SJCRH30 (cell line): ENCODE results near the gene CACNB2. TPM values are rescaled to one million over a fixed set of nuclear protein-coding genes. Genes with fewer than 3 reads are reported as not detected.

ENCODE experiments used
- DNase-seq, 2 experiments: peaks; one replicate each; pipeline ENCODE4 v3.0.0-alpha.2; 2015 to 2020
- H3K27ac ChIP-seq: fragments of 250-450 bp; sonication (Bioruptor Pico); 2 replicates; pipeline ENCODE4 v1.5.1; 2020; ENCODE audit warnings: mild to moderate bottlenecking, moderate library complexity
- H3K27me3 ChIP-seq: fragments of 250-450 bp; sonication (Bioruptor Pico); 2 replicates; pipeline ENCODE4 v1.5.1; 2020; ENCODE audit warnings: mild to moderate bottlenecking, moderate library complexity
- H3K36me3 ChIP-seq: fragments of 250-450 bp; sonication (Bioruptor Pico); 2 replicates; pipeline ENCODE4 v1.5.1; 2020; ENCODE audit warnings: mild to moderate bottlenecking, moderate library complexity
- H3K4me1 ChIP-seq: fragments of 250-450 bp; sonication (Bioruptor Pico); 2 replicates; pipeline ENCODE4 v1.5.1; 2020; ENCODE audit warnings: mild to moderate bottlenecking, moderate library complexity
- H3K4me3 ChIP-seq: fragments of 250-450 bp; sonication (Bioruptor Pico); 2 replicates; pipeline ENCODE4 v1.5.1; 2020; ENCODE audit warnings: mild to moderate bottlenecking, moderate library complexity
- H3K9me3 ChIP-seq: fragments of 250-450 bp; sonication (Bioruptor Pico); replicated peaks from 2 replicates; pipeline ENCODE4 v1.5.1; 2020; ENCODE audit warnings: mild to moderate bottlenecking, moderate library complexity
- total RNA-seq: library from RNA; depleted of rRNA; stranded (reverse); fragments of >200 nt; shearing (Covaris generic); gene quantifications from 2 replicates; pipeline ENCODE4 v1.2.3, GENCODE V29; 2014

CACNB2 gene
- total RNA-seq, 1 experiment from 2014 or later, result 0.04 TPM

GRCh38 chr10:18367840-18368239 is 227.6 kb downstream of the CACNB2 start:
- H3K36me3 ChIP-seq, result no peaks in the 10 kb centered on the region
- no peaks in the 10 kb centered on the region for H3K4me1 ChIP-seq
- H3K9me3 ChIP-seq, result no peaks in the 10 kb centered on the region
- no peak for DNase-seq
- H3K27ac ChIP-seq, result no peak overlapping the region
- H3K4me3 ChIP-seq, result no peak overlapping the region
- no peaks in the 10 kb centered on the region for H3K27me3 ChIP-seq

DNA sequence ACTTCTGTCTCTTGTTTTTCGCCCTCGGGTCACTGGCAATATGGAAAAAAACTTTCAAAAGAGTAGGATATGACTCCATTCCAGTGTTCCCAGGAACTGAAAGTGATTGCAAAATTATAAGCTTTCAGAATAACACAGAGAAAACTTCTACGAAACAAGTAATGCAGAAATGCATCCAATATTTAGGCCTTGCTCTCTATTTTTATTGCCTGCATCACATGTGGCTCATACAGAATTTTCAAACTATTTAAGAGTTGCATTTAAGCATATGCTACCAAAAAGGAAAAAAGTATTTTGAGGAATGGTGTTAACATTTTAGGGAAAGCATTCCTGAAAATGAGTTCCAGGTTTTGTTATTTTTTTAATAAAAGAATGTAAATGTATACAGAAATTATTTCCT is 228.0 kb downstream of the CACNB2 start:
- no peaks in the 10 kb centered on the region for H3K27me3 ChIP-seq
- H3K27ac ChIP-seq, result no peak overlapping the region
- H3K4me3 ChIP-seq, result no peak overlapping the region
- H3K36me3 ChIP-seq, result no peaks in the 10 kb centered on the region
- no peak for DNase-seq
- no peaks in the 10 kb centered on the region for H3K9me3 ChIP-seq
- no peaks in the 10 kb centered on the region for H3K4me1 ChIP-seq

- H3K9me3 ChIP-seq, result no peaks in the 10 kb centered on the region
- no peaks in the 10 kb centered on the region for H3K4me1 ChIP-seq
- H3K27me3 ChIP-seq, result no peaks in the 10 kb centered on the region
- no peaks in the 10 kb centered on the region for H3K36me3 ChIP-seq
- DNase-seq, result no peak
- H3K4me3 ChIP-seq, result no peak overlapping the region
- no peak overlapping the region for H3K27ac ChIP-seq
Observed at GRCh38 chr10:18368682-18369081, 228.5 kb downstream of the CACNB2 start.

DNA sequence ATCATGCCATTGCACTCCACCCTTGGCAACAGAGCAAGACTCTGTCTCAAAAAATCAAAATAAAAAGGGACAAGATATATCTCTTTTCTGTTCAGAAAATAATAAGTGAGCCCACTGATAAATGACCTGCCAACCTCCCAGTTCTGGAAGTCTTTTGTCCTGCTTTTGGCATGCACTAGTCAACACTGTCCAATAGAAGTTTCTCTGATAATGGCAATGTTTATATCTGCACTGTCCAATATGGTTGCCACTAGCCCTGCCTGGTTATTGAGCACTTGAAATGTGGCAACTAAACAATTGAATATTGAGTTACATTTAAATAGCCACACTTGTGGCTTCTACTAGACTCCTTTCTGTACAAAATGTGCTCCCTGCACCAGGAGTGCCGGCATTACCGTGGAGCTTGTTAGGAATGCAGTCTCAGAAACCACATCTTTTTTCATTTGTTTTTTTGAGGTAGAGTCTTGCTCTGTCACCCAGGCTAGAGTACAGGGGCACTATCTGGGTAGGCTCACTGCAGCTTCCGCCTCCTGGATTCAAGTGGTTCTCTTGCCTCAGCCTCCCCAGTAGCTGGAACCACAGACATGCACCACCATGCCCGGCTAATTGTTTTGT is 229.7 kb downstream of the CACNB2 start:
- Histone ChIP-seq H3K27me3 (no peaks in the 10 kb centered on the region), H3K9me3 (no peaks in the 10 kb centered on the region), H3K4me3 (no peak overlapping the region), H3K27ac (no peak overlapping the region), H3K4me1 (no peaks in the 10 kb centered on the region), H3K36me3 (no peaks in the 10 kb centered on the region)
- DNase-seq, result no peak

DNA sequence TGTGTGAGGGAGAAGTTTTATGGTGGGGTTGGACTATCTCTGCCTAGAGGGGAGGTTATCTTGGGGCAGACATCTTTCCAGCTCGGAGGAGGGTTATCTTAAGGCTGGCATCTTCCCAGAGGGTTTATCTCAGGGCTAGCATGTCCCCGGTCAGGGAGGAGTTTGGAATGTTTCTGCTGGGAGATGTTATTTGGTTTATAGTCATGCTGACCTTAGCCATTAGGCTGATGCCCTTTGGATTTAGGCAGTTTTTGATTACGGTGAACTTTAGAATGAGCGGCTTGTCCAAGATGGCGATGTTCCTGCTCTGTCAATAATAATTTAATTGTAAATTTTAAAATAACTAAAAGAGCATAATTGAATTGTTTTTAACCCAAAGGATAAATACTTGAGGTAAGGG is 236.4 kb downstream of the CACNB2 start:
- H3K27ac ChIP-seq, result no peak overlapping the region
- H3K9me3 ChIP-seq, result no peaks in the 10 kb centered on the region
- H3K4me1 ChIP-seq, result no peaks in the 10 kb centered on the region
- no peaks in the 10 kb centered on the region for H3K27me3 ChIP-seq
- H3K4me3 ChIP-seq, result no peak overlapping the region
- DNase-seq, result no peak
- H3K36me3 ChIP-seq, result no peaks in the 10 kb centered on the region

DNA sequence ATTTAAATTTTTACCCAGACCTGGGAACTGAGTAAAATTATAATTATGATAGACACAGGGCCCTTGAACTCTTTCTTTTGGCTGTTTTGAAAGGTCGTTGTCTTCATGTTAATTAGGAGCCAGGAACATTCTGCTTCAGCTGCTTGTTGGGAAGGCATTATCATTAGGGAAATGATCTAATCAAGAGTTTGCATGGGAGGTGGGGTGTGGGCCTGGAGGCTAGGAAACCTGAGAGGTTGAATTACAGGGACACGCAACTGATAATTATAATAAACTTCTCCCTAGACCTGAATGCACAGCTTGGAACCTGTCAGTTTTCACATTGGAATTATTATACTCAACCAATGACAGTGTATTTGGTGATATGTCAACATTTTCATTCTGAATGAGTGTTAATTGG is 237.7 kb downstream of the CACNB2 start:
- Histone ChIP-seq H3K36me3 (no peaks in the 10 kb centered on the region), H3K4me3 (no peak overlapping the region), H3K4me1 (no peaks in the 10 kb centered on the region), H3K27me3 (no peaks in the 10 kb centered on the region), H3K27ac (no peak overlapping the region), H3K9me3 (no peaks in the 10 kb centered on the region)
- no peak for DNase-seq

DNA sequence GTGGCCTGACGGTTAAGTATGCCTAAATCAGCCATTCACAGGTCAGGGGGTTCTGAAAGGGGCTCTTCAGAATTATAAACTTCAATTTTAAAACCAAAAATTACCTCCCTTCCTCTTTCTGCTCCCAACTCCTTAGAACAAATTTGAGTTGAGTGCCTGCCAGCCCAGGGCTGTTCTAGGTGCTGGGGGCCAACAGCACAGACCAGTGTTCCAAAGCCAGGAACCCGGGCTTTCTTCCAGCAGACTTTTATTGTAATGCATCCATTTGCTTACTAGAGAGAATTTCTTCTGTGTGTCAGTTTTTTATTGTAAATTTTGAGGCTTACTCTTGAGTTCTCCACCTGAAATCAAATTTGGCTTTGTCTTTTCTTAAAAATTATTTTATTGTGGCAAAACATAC is 238.5 kb downstream of the CACNB2 start:
- DNase-seq, result no peak
- Histone ChIP-seq H3K9me3 (no peaks in the 10 kb centered on the region), H3K4me1 (no peaks in the 10 kb centered on the region), H3K27ac (no peak overlapping the region), H3K27me3 (no peaks in the 10 kb centered on the region), H3K36me3 (no peaks in the 10 kb centered on the region), H3K4me3 (no peak overlapping the region)

DNA sequence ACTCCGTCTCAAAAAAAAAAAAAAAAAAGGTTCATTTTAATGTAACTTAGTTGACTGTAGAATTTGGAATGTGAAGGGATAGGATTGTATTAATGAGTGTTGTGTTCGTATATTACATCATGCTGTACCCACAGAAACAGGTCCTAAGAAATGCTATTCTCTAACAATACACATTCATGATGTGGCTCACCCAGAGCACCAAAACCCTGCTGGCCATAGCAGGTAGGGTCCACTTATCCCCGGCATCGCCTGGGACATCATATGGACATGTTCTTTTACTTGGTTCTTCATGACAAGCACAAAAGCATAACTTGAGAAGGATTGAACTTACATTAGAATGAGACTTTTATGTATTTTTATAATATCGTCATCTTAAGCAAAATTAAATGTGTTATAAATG is 241.5 kb downstream of the CACNB2 start:
- H3K9me3 ChIP-seq, result no peaks in the 10 kb centered on the region

GRCh38 chr10:18397906-18398305 is 257.7 kb downstream of the CACNB2 start:
- no peaks in the 10 kb centered on the region for H3K27me3 ChIP-seq

More for the DNA sequence above, 241.5 kb downstream of the CACNB2 start:
- H3K4me1 ChIP-seq, result no peaks in the 10 kb centered on the region
- no peak overlapping the region for H3K27ac ChIP-seq
- H3K4me3 ChIP-seq, result no peak overlapping the region
- H3K27me3 ChIP-seq, result no peaks in the 10 kb centered on the region
- no peak for DNase-seq
- H3K36me3 ChIP-seq, result no peaks in the 10 kb centered on the region

GRCh38 chr10:18399158-18399557 is 258.9 kb downstream of the CACNB2 start:
- H3K4me3 ChIP-seq, result no peak overlapping the region
- no peaks in the 10 kb centered on the region for H3K9me3 ChIP-seq
- H3K4me1 ChIP-seq, result no peaks in the 10 kb centered on the region
- H3K27ac ChIP-seq, result no peak overlapping the region
- H3K36me3 ChIP-seq, result no peaks in the 10 kb centered on the region
- H3K27me3 ChIP-seq, result no peaks in the 10 kb centered on the region
- no peak for DNase-seq

More at GRCh38 chr10:18397906-18398305, 257.7 kb downstream of the CACNB2 start:
- DNase-seq, result no peak
- no peaks in the 10 kb centered on the region for H3K4me1 ChIP-seq
- H3K27ac ChIP-seq, result no peak overlapping the region
- H3K9me3 ChIP-seq, result no peaks in the 10 kb centered on the region
- no peak overlapping the region for H3K4me3 ChIP-seq
- H3K36me3 ChIP-seq, result no peaks in the 10 kb centered on the region

- Histone ChIP-seq H3K27me3 (no peaks in the 10 kb centered on the region), H3K27ac (no peak overlapping the region), H3K4me3 (no peak overlapping the region), H3K9me3 (no peaks in the 10 kb centered on the region), H3K36me3 (no peaks in the 10 kb centered on the region), H3K4me1 (no peaks in the 10 kb centered on the region)
- DNase-seq, result peak in 1 of 2 experiments; percentile 1
Observed at GRCh38 chr10:18400201-18400905, 260.1 kb downstream of the CACNB2 start.

GRCh38 chr10:18400906-18401245 is 260.7 kb downstream of the CACNB2 start:
- H3K27me3 ChIP-seq, result no peaks in the 10 kb centered on the region
- no peak overlapping the region for H3K4me3 ChIP-seq
- H3K27ac ChIP-seq, result no peak overlapping the region
- no peaks in the 10 kb centered on the region for H3K4me1 ChIP-seq
- no peak for DNase-seq
- no peaks in the 10 kb centered on the region for H3K36me3 ChIP-seq
- H3K9me3 ChIP-seq, result no peaks in the 10 kb centered on the region

DNA sequence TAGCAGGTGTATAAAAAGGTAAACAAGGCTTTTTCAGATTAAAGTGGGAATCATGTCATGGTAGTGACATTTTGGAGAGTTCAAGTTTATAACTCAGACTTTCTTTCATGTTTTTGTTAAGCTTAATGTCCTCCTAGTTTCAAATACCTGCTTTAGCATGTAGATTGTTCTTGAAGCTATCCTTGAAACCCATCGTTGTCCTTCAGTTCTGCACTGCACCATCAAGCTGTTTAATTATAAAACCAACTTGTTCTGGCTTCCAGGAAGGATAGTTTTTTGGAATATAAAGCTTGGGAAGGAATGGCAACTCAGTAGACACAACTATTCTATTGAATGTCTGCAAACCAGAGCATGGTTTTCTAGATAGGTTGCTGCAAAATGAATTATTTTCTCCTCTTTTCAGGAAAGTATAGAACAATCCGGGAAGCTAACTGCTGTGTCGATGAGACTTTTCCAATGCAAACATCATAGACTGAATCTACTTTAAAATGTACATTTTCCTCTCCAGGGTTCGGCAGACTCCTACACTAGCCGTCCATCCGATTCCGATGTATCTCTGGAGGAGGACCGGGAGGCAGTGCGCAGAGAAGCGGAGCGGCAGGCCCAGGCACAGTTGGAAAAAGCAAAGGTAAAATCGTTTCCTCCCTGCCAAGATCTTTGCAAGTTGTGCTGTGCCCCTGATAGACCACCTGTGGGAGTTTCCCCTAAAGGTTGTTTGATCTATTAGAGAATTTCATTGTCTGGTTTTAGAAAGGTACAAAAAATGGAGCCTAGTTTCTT is 261.4 kb downstream of the CACNB2 start:
- no peaks in the 10 kb centered on the region for H3K4me1 ChIP-seq
- no peak overlapping the region for H3K27ac ChIP-seq
- H3K4me3 ChIP-seq, result no peak overlapping the region
- H3K36me3 ChIP-seq, result no peaks in the 10 kb centered on the region
- no peaks in the 10 kb centered on the region for H3K27me3 ChIP-seq
- no peak for DNase-seq
- no peaks in the 10 kb centered on the region for H3K9me3 ChIP-seq

GRCh38 chr10:18402853-18403252 is 262.6 kb downstream of the CACNB2 start:
- no peaks in the 10 kb centered on the region for H3K27me3 ChIP-seq
- H3K36me3 ChIP-seq, result no peaks in the 10 kb centered on the region
- H3K9me3 ChIP-seq, result no peaks in the 10 kb centered on the region
- H3K4me3 ChIP-seq, result no peak overlapping the region
- no peaks in the 10 kb centered on the region for H3K4me1 ChIP-seq
- H3K27ac ChIP-seq, result no peak overlapping the region
- peak in 1 of 2 experiments; percentile 6 for DNase-seq

DNA sequence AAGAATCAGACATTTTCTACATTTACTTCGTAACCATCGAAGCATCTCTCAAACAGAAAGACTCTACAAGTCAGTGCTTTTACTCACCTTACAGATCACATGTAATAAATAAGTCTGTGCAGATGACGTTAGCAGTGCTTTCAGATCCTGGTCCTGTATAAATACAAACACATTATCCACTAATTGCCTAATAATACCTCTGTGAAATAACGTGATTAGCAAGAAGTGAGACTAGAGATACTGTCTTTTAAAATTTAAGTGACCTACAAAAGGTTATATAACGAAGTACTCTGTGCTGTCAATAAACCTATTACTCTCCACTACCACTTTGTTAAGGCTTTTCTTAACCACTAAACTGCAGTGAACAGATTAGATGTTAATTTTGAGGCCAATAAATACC is 264.3 kb downstream of the CACNB2 start:
- no peak overlapping the region for H3K27ac ChIP-seq
- H3K4me1 ChIP-seq, result no peaks in the 10 kb centered on the region
- H3K36me3 ChIP-seq, result no peaks in the 10 kb centered on the region
- no peak for DNase-seq
- H3K4me3 ChIP-seq, result no peak overlapping the region
- no peaks in the 10 kb centered on the region for H3K9me3 ChIP-seq
- H3K27me3 ChIP-seq, result no peaks in the 10 kb centered on the region
